ENCODE data around the gene MIPEP. TPM values are rescaled to one million over a fixed set of nuclear protein-coding genes. Genes with fewer than 3 reads are reported as not detected.

The MIPEP gene
- total and polyA plus RNA-seq, 10 of the 15 experiments (the other 5 are each of a cell fraction or from before 2014, with no cell fraction given) = 15.6 to 56.2 (median 29.8) TPM

DNA sequence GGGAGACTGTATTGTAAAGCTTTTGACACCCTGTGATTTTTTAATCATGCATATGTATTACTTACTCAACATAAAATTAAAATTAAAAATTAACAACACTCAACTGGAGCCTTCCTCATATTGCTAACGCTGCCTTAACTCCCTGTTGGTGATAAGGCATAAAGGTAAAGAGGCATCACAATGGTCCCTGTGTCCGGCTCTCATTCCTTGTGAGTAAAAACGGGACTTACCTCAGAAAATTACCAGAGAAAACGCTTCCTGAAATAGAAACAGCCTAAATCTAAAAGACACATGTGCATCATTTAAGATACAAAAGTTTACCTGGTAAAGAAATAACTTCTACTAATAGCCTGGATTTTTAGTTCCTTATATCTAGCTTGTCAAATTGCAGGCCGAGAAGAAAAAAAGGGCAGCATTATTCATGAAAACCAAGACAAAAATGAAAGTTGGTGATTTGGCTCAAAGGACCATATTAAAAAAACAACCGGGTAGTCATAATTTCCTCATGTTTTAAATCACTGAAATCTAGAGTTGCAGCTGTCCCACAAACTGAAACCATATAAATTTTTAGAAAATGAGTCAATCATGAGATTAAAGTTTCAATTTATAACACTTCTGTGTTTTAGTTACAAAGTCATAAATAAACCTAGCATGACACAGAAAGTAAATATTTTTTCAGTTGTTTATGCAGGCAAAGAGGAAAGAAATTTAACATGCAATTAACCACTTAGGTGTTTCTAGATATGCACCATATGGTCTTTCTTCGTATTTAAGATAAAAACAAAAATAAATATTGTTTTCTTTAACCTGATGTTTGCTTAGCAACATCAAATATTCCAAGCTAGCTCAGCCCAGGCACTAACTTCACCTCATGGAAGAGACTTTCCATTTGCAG is 94.7 kb downstream of the MIPEP start (continued):
- TF ChIP-seq ETV6 (conservative IDR thresholded peaks at IDR 0.05 in 1 of 2, IDR thresholded peaks at IDR 0.05 in 1 of 2; ENCODE audit: borderline replicate concordance in 1 of 2, low read depth in 1 of 2) = peak in 1 of 2 experiments; percentile 18; a peak in 1 of 4 replicates
- peak; percentile 61; the same call in 1 of the 2 replicates for TF ChIP-seq IRF4 (IDR thresholded peaks at IDR 0.05; ENCODE audit: low read depth, low read length)
- 0 out of 2 replicates have a peak, but pooled peaks have one; percentile 50 for TF ChIP-seq BMI1 (IDR thresholded peaks at IDR 0.05; ENCODE audit: borderline replicate concordance)
- 0 out of 4 replicates have a peak, but pooled peaks of 1 of the 2 experiments have one; percentile 39 for TF ChIP-seq BHLHE40 (IDR thresholded peaks at IDR 0.05; ENCODE audit: borderline replicate concordance in 1 of 2, low read depth in 2 of 2, low read length in 1 of 2)
- TF ChIP-seq JUNB (IDR thresholded peaks at IDR 0.05) = peak; percentile 99
- TF ChIP-seq MEF2B (IDR thresholded peaks at IDR 0.05; ENCODE audit: partially characterized antibody, poor library complexity, severe bottlenecking) = peak; percentile 72
- TF ChIP-seq RB1 (IDR thresholded peaks at IDR 0.05; ENCODE audit: borderline replicate concordance) = no peak
- TF ChIP-seq MTA3 (IDR thresholded peaks at IDR 0.05; ENCODE audit: borderline replicate concordance, low read length) = peak; percentile 79; the same call in 1 of the 2 replicates
- TF ChIP-seq, protein P1, sequence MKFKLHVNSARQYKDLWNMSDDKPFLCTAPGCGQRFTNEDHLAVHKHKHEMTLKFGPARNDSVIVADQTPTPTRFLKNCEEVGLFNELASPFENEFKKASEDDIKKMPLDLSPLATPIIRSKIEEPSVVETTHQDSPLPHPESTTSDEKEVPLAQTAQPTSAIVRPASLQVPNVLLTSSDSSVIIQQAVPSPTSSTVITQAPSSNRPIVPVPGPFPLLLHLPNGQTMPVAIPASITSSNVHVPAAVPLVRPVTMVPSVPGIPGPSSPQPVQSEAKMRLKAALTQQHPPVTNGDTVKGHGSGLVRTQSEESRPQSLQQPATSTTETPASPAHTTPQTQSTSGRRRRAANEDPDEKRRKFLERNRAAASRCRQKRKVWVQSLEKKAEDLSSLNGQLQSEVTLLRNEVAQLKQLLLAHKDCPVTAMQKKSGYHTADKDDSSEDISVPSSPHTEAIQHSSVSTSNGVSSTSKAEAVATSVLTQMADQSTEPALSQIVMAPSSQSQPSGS (IDR thresholded peaks at IDR 0.05; ENCODE audit: low read length) = peak; percentile 95
- TF ChIP-seq EP300 (IDR thresholded peaks at IDR 0.05; ENCODE audit: borderline replicate concordance in 1 of 2, control insufficient read depth in 1 of 2, low read depth in 2 of 2, low read length in 2 of 2) = peak; percentile 67 to 98
- 0 out of 3 replicates have a peak, but pooled peaks have one; percentile 32 for TF ChIP-seq POU2F2 (IDR thresholded peaks at IDR 0.05; ENCODE audit: borderline replicate concordance, low read depth, low read length)
- peak; percentile 81 for TF ChIP-seq MTA2 (IDR thresholded peaks at IDR 0.05; ENCODE audit: low read depth)
- peak; percentile 82 for TF ChIP-seq ZBED1 (IDR thresholded peaks at IDR 0.05; ENCODE audit: borderline replicate concordance)
- 0 out of 4 replicates have a peak, but pooled peaks of 1 of the 2 experiments have one; percentile 4 for TF ChIP-seq SRF (IDR thresholded peaks at IDR 0.05; ENCODE audit: low read depth in 2 of 2, low read length in 2 of 2)
- TF ChIP-seq CREM (IDR thresholded peaks at IDR 0.05; ENCODE audit: low read depth) = peak; percentile 90
- TF ChIP-seq PAX5 (IDR thresholded peaks at IDR 0.05; ENCODE audit: borderline replicate concordance, low read depth, low read length) = peak; percentile 45; the same call in 1 of the 2 replicates
- TF ChIP-seq, protein P2, sequence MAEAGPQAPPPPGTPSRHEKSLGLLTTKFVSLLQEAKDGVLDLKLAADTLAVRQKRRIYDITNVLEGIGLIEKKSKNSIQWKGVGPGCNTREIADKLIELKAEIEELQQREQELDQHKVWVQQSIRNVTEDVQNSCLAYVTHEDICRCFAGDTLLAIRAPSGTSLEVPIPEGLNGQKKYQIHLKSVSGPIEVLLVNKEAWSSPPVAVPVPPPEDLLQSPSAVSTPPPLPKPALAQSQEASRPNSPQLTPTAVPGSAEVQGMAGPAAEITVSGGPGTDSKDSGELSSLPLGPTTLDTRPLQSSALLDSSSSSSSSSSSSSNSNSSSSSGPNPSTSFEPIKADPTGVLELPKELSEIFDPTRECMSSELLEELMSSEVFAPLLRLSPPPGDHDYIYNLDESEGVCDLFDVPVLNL (IDR thresholded peaks at IDR 0.05; ENCODE audit: low read depth, low read length) = no peak
- TF ChIP-seq POLR2AphosphoS5 (IDR thresholded peaks at IDR 0.05; ENCODE audit: low read length) = no peak
- no peak for TF ChIP-seq CHD1 (IDR thresholded peaks at IDR 0.05; ENCODE audit: low read depth, low read length)
- peak; percentile 81; the same call in 1 of the 2 replicates for TF ChIP-seq TCF12 (IDR thresholded peaks at IDR 0.05; ENCODE audit: low read depth, low read length)
- peak; percentile 100 for TF ChIP-seq NFIC (IDR thresholded peaks at IDR 0.05; ENCODE audit: low read depth, low read length)
- peak; percentile 20 for TF ChIP-seq SP1 (IDR thresholded peaks at IDR 0.05; ENCODE audit: low read depth, low read length)
- TF ChIP-seq, protein P3, sequence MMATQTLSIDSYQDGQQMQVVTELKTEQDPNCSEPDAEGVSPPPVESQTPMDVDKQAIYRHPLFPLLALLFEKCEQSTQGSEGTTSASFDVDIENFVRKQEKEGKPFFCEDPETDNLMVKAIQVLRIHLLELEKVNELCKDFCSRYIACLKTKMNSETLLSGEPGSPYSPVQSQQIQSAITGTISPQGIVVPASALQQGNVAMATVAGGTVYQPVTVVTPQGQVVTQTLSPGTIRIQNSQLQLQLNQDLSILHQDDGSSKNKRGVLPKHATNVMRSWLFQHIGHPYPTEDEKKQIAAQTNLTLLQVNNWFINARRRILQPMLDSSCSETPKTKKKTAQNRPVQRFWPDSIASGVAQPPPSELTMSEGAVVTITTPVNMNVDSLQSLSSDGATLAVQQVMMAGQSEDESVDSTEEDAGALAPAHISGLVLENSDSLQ (IDR thresholded peaks at IDR 0.05) = peak; percentile 75
- 0 out of 4 replicates have a peak, but pooled peaks of 1 of the 2 experiments have one; percentile 21 for TF ChIP-seq IKZF2 (IDR thresholded peaks at IDR 0.05)
- TF ChIP-seq MEF2A (IDR thresholded peaks at IDR 0.05; ENCODE audit: insufficient read depth, low read depth, low read length) = peak; percentile 75
- TF ChIP-seq TCF7 (IDR thresholded peaks at IDR 0.05; ENCODE audit: borderline replicate concordance) = no peak; the same call in 1 of the 2 replicates
- peak; percentile 59; the same call in 1 of the 2 replicates for TF ChIP-seq ATF7 (IDR thresholded peaks at IDR 0.05; ENCODE audit: low read depth)

Measured in GM12878 (cell line).